ENCODE data around the gene TRAPPC3. TPM values are rescaled to one million over a fixed set of nuclear protein-coding genes. Genes with fewer than 3 reads are reported as not detected.

The TRAPPC3 gene
- total RNA-seq, 2 experiments from 2014 or later = 50.3 to 60.4 TPM

- Histone ChIP-seq H3K9me2 (ENCODE audit: insufficient read depth, low read length) (no peaks in the 10 kb centered on the region), H3K4me1 (ENCODE audit: insufficient read depth, low read length, poor library complexity, severe bottlenecking) (peaks cover 64% of the 10 kb centered on the region), H3K27ac (ENCODE audit: low read depth, low read length, poor library complexity, severe bottlenecking) (peak overlapping the region; percentile 44), H3K9me3 (ENCODE audit: low read length) (peaks cover 15% of the 10 kb centered on the region; the same call in 1 of the 2 replicates), H3K4me2 (ENCODE audit: low read length) (peak overlapping the region; percentile 93), H4K20me1 (ENCODE audit: insufficient read depth, low read length) (no peaks in the 10 kb centered on the region), H2AFZ (ENCODE audit: low read length) (peak overlapping the region; percentile 72), H3K36me3 (ENCODE audit: insufficient read depth, low read length) (peaks cover 16% of the 10 kb centered on the region), H3K79me2 (ENCODE audit: insufficient read depth, low read depth, low read length) (peaks cover 24% of the 10 kb centered on the region; the same call in 1 of the 2 replicates), H3K4me3 (ENCODE audit: low read depth, low read length, poor library complexity, severe bottlenecking) (no peak overlapping the region)
- peak; percentile 55 for DNase-seq (ENCODE audit: low spot score)
- POLR2A ChIA-PET = interaction anchor here (0.5 to 1.9 kb wide), 6 partner anchors 11 to 135 kb away, joined by 3 to 13 read pairs (median 3); no protein-coding TSS in a partner anchor
- CTCF ChIA-PET (ENCODE audit: unreplicated experiment) = interaction anchor here (0.6 to 1.9 kb wide), 7 partner anchors 10 to 245 kb away, joined by 3 to 16 read pairs (median 5); no protein-coding TSS in a partner anchor
- intact Hi-C loops (cut with micrococcal nuclease; ENCODE audit: unreplicated experiment) = no loop called here
- TF ChIP-seq CTCF (conservative IDR thresholded peaks at IDR 0.05; ENCODE audit: low read length) (no peak), EZH2phosphoT487 (IDR thresholded peaks at IDR 0.05; ENCODE audit: borderline replicate concordance, low read depth, low read length) (no peak)
- BruUV-seq (replicated peaks) = no TSS peak
Measured at GRCh38 chr1:36150296-36151133, 1.2 kb upstream of the TRAPPC3 start.

DNA sequence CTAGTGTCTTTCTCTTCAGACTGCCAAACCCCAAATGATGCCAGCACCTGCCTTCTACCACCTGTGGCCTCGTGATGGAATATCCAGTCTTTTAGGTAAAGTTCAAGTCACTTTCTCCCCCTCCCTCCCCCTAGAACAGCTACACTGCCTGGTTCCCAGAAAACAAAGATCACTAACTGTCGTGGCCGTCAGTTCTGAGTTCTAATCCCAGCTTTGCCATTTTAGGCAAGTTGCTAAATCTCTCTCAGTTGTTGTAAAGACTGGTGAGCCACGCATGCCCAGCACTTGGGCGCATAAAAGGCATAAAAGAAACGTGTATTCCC is 648 bp upstream of the TRAPPC3 start:
- intact Hi-C loops (cut with micrococcal nuclease; ENCODE audit: unreplicated experiment) = loop anchor here (1.0 to 5.0 kb wide), 7 partner anchors 38 to 271 kb away; partner anchors contain the start of genes SH3D21 and THRAP3
- Histone ChIP-seq H3K9me3 (ENCODE audit: low read length) (peaks cover 15% of the 10 kb centered on the region; the same call in 1 of the 2 replicates), H2AFZ (ENCODE audit: low read length) (peak overlapping the region; percentile 72), H3K4me1 (ENCODE audit: insufficient read depth, low read length, poor library complexity, severe bottlenecking) (peaks cover 59% of the 10 kb centered on the region), H3K27ac (ENCODE audit: low read depth, low read length, poor library complexity, severe bottlenecking) (peak overlapping the region; percentile 44), H3K36me3 (ENCODE audit: insufficient read depth, low read length) (peaks cover 20% of the 10 kb centered on the region), H3K4me2 (ENCODE audit: low read length) (peak overlapping the region; percentile 93), H4K20me1 (ENCODE audit: insufficient read depth, low read length) (no peaks in the 10 kb centered on the region), H3K9me2 (ENCODE audit: insufficient read depth, low read length) (no peaks in the 10 kb centered on the region), H3K4me3 (ENCODE audit: low read depth, low read length, poor library complexity, severe bottlenecking) (peak overlapping the region; percentile 48), H3K79me2 (ENCODE audit: insufficient read depth, low read depth, low read length) (peaks cover 24% of the 10 kb centered on the region; the same call in 1 of the 2 replicates)
- ChIA-PET POLR2A (interaction anchor here (1.1 to 1.9 kb wide), 5 partner anchors 12 to 136 kb away, joined by 3 to 13 read pairs (median 4); no protein-coding TSS in a partner anchor), CTCF (ENCODE audit: unreplicated experiment) (interaction anchor here (0.6 to 1.9 kb wide), 5 partner anchors 11 to 246 kb away, joined by 3 to 16 read pairs (median 5); no protein-coding TSS in a partner anchor)
- TF ChIP-seq CTCF (conservative IDR thresholded peaks at IDR 0.05; ENCODE audit: low read length) = no peak
- no peak for TF ChIP-seq EZH2phosphoT487 (IDR thresholded peaks at IDR 0.05; ENCODE audit: borderline replicate concordance, low read depth, low read length)
- no TSS peak for BruUV-seq (replicated peaks)
- no peak for DNase-seq (ENCODE audit: low spot score)
